Measurements from ENCODE around the gene PLA2G2D. TPM values are rescaled to one million over a fixed set of nuclear protein-coding genes. Genes with fewer than 3 reads are reported as not detected.
"Not testable (repeated sequence)": the region's sequence is repeated elsewhere in the genome, so short reads cannot be mapped to it uniquely, and the experiment has no call there.

Gene PLA2G2D
- total RNA-seq, 2 donors from 2014 or later: not detected

GRCh38 chr1:20137604-20138003 lies 18.3 kb upstream of the PLA2G2D start:
- no peak overlapping the region for H3K4me3 ChIP-seq
- TF ChIP-seq POLR2A (IDR thresholded peaks at IDR 0.05) (no peak), CTCF (IDR thresholded peaks at IDR 0.05) (no peak)
- DNase-seq: no peak
- no peaks in the 10 kb centered on the region for H3K4me1 ChIP-seq
- no peaks in the 10 kb centered on the region for H3K9me3 ChIP-seq
- WGBS, 2 donors: 82 to 92% methylated on average over 1 of the region's 1 CpG
- no peak overlapping the region for H3K27ac ChIP-seq
- no peak for ATAC-seq
- H3K27me3 ChIP-seq: no peaks in the 10 kb centered on the region
- intact Hi-C loops (cut with DNase I): no loop called here
- no peaks in the 10 kb centered on the region for H3K36me3 ChIP-seq (replicated peaks in 1 of 2; ENCODE audit: insufficient read depth in 1 of 2, low read depth in 2 of 2)

GRCh38 chr1:20137055-20137454 lies 17.7 kb upstream of the PLA2G2D start:
- intact Hi-C loops (cut with DNase I): no loop called here
- no peak for DNase-seq
- H3K36me3 ChIP-seq (replicated peaks in 1 of 2; ENCODE audit: insufficient read depth in 1 of 2, low read depth in 2 of 2): no peaks in the 10 kb centered on the region
- WGBS, 2 donors: 79 to 82% methylated on average over 4 of the region's 4 CpGs
- H3K27me3 ChIP-seq: no peaks in the 10 kb centered on the region
- no peak overlapping the region for H3K4me3 ChIP-seq
- no peak overlapping the region for H3K27ac ChIP-seq
- TF ChIP-seq CTCF (IDR thresholded peaks at IDR 0.05) (no peak), POLR2A (IDR thresholded peaks at IDR 0.05) (no peak)
- H3K9me3 ChIP-seq: no peaks in the 10 kb centered on the region
- no peak for ATAC-seq
- no peaks in the 10 kb centered on the region for H3K4me1 ChIP-seq

- ATAC-seq: no peak
- WGBS, 2 donors: 95 to 96% methylated on average over 3 of the region's 3 CpGs
- no peak for DNase-seq
Observed at GRCh38 chr1:20136249-20136648, 16.9 kb upstream of the PLA2G2D start.

GRCh38 chr1:20134995-20135394 lies 15.7 kb upstream of the PLA2G2D start:
- ATAC-seq: no peak

More at GRCh38 chr1:20136249-20136648, 16.9 kb upstream of the PLA2G2D start:
- no peaks in the 10 kb centered on the region for H3K27me3 ChIP-seq
- no peaks in the 10 kb centered on the region for H3K4me1 ChIP-seq
- intact Hi-C loops (cut with DNase I): no loop called here
- no peak overlapping the region for H3K27ac ChIP-seq
- H3K36me3 ChIP-seq (replicated peaks in 1 of 2; ENCODE audit: insufficient read depth in 1 of 2, low read depth in 2 of 2): no peaks in the 10 kb centered on the region
- TF ChIP-seq POLR2A (IDR thresholded peaks at IDR 0.05) (no peak), CTCF (IDR thresholded peaks at IDR 0.05) (no peak)
- H3K9me3 ChIP-seq: no peaks in the 10 kb centered on the region
- H3K4me3 ChIP-seq: no peak overlapping the region

GRCh38 chr1:20130518-20130917 lies 11.2 kb upstream of the PLA2G2D start:
- DNase-seq; H3K36me3 ChIP-seq (replicated peaks in 1 of 2; ENCODE audit: insufficient read depth in 1 of 2, low read depth in 2 of 2); H3K27me3 ChIP-seq; ATAC-seq; H3K4me1 ChIP-seq; intact Hi-C loops (cut with DNase I); H3K9me3 ChIP-seq; H3K4me3 ChIP-seq; H3K27ac ChIP-seq: not testable (repeated sequence)
- 67 to 81% methylated on average over 3 of the region's 3 CpGs for WGBS, 2 donors

More at GRCh38 chr1:20134995-20135394, 15.7 kb upstream of the PLA2G2D start:
- no peak for DNase-seq
- Histone ChIP-seq H3K4me1 (no peaks in the 10 kb centered on the region), H3K36me3 (replicated peaks in 1 of 2; ENCODE audit: insufficient read depth in 1 of 2, low read depth in 2 of 2) (no peaks in the 10 kb centered on the region), H3K27me3 (no peaks in the 10 kb centered on the region), H3K4me3 (no peak overlapping the region), H3K27ac (no peak overlapping the region), H3K9me3 (no peaks in the 10 kb centered on the region)
- WGBS, 2 donors: 88 to 91% methylated on average over 3 of the region's 3 CpGs
- intact Hi-C loops (cut with DNase I): no loop called here
- no peak for TF ChIP-seq POLR2A (IDR thresholded peaks at IDR 0.05)
- TF ChIP-seq CTCF (IDR thresholded peaks at IDR 0.05): no peak

Data from body of pancreas (tissue), 4 donors.